MCF 10A (cell line): ENCODE results near the gene CLCF1. TPM values are rescaled to one million over a fixed set of nuclear protein-coding genes. Genes with fewer than 3 reads are reported as not detected.

Experiments used
- BruUV-seq: library from RNA; stranded (reverse); fragments of 400-500 nt; replicated peaks from 2 replicates; lab custom pipeline; 2021; lab: Mats Ljungman, UMichigan
- CTCF ChIA-PET: fragments of 300-600 bp; sonication (Branson Sonifier 250); formaldehyde crosslinking; extraction: SDS; loops from one replicate; lab custom pipeline; 2021; ENCODE audit warnings: antibody characterized with exemption, inconsistent platforms; lab: Yijun Ruan, JAX
- POLR2A ChIA-PET: fragments of 300-600, 350-650 bp; sonication (Branson Sonifier 250); formaldehyde crosslinking; extraction: SDS; loops from one replicate; lab custom pipeline; 2020; ENCODE audit warnings: antibody characterized with exemption, inconsistent platforms; lab: Yijun Ruan, JAX
- DNase-seq: peaks from one replicate; pipeline ENCODE4 v3.0.0-alpha.2; 2018; ENCODE audit not compliant: unreplicated experiment
- H3K27ac Mint-ChIP-seq: one replicate; pipeline ENCODE4 v1.8.0; 2022; ENCODE audit warnings: mild to moderate bottlenecking, low read depth, mixed read lengths; ENCODE audit not compliant: unreplicated experiment
- H3K27me3 Mint-ChIP-seq: one replicate; pipeline ENCODE4 v1.8.0; 2022; ENCODE audit warnings: mixed read lengths; ENCODE audit not compliant: insufficient read depth, unreplicated experiment
- H3K36me3 Mint-ChIP-seq: one replicate; pipeline ENCODE4 v1.8.0; 2022; ENCODE audit warnings: mild to moderate bottlenecking, moderate library complexity, mixed read lengths; ENCODE audit not compliant: insufficient read depth, unreplicated experiment
- H3K4me1 Mint-ChIP-seq: one replicate; pipeline ENCODE4 v1.8.0; 2022; ENCODE audit warnings: mixed read lengths; ENCODE audit not compliant: insufficient read depth, unreplicated experiment
- H3K4me3 Mint-ChIP-seq: one replicate; pipeline ENCODE4 v1.8.0; 2022; ENCODE audit warnings: mild to moderate bottlenecking, moderate library complexity, mixed read lengths; ENCODE audit not compliant: unreplicated experiment
- H3K9me3 Mint-ChIP-seq: one replicate; pipeline ENCODE4 v1.8.0; 2022; ENCODE audit warnings: mixed read lengths; ENCODE audit not compliant: unreplicated experiment
- intact Hi-C: fragments of 100-400 bp; cut with micrococcal nuclease; formaldehyde crosslinking; loops from 2 replicates; pipeline ENCODE4 v1.14.1; 2022
- total RNA-seq: library from RNA; stranded (reverse); gene quantifications from 2 replicates; pipeline ENCODE4 v1.2.3, GENCODE V29; 2022
- TF ChIP-seq, protein P1 (sequence below): fragments of 200-600 bp; IDR thresholded peaks from one replicate; pipeline ENCODE4 v1.8.0; 2022; ENCODE audit warnings: antibody characterized with exemption, mild to moderate bottlenecking; ENCODE audit not compliant: unreplicated experiment

The CLCF1 gene
- total RNA-seq, 1 experiment from 2014 or later, result 5.8 TPM

DNA sequence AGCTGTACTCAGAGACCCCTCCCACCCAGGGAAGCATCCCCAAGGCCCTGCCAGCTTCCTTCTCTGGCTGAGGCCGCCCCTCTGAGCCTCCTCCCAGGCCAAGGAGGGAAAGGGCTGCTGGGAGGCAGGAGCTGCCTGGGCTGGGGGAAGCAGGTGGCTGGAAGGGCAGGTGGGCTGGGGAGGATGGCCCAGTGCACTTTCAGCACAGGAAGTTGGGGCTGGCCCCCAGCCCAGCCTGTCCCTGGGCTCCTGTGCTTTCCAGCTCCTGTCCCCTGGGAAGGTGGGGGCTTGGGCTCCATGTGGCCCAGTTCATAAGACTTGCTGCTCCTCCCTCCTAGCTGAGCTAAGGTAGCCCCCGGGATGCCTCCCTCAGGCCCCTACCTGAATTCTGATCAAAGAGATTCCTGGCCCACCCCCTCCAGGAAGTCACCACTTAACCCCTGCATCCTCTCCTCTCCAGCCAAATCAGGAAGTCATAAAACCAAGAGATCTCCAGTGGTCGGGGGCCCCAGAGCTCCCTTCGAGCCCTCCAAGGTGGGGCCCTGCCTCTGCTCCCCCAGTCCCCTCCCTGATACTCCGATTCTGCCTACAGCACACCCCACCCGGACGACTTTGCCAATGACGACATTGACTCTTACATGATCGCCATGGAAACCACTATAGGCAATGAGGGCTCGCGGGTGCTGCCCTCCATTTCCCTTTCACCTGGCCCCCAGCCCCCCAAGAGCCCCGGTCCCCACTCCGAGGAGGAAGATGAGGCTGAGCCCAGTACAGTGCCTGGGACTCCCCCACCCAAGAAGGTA is 23.4 kb upstream of the CLCF1 start:
- CTCF ChIA-PET, result interaction anchor here (0.6 to 1.7 kb wide), 6 partner anchors 14 to 77 kb away, joined by 3 to 4 read pairs (median 4); partner anchors contain the start of gene CLCF1
- intact Hi-C loops, result no loop called here
- Mint-ChIP-seq H3K4me3 (no peak overlapping the region), H3K4me1 (peaks cover 10% of the 10 kb centered on the region), H3K27ac (no peak overlapping the region), H3K36me3 (peaks cover 47% of the 10 kb centered on the region), H3K9me3 (no peaks in the 10 kb centered on the region), H3K27me3 (no peaks in the 10 kb centered on the region)
- POLR2A ChIA-PET, result interaction anchor here (0.8 kb wide), 1 partner anchor 72 kb away, joined by 4 read pairs; no protein-coding TSS in a partner anchor
- TF ChIP-seq, protein P1, sequence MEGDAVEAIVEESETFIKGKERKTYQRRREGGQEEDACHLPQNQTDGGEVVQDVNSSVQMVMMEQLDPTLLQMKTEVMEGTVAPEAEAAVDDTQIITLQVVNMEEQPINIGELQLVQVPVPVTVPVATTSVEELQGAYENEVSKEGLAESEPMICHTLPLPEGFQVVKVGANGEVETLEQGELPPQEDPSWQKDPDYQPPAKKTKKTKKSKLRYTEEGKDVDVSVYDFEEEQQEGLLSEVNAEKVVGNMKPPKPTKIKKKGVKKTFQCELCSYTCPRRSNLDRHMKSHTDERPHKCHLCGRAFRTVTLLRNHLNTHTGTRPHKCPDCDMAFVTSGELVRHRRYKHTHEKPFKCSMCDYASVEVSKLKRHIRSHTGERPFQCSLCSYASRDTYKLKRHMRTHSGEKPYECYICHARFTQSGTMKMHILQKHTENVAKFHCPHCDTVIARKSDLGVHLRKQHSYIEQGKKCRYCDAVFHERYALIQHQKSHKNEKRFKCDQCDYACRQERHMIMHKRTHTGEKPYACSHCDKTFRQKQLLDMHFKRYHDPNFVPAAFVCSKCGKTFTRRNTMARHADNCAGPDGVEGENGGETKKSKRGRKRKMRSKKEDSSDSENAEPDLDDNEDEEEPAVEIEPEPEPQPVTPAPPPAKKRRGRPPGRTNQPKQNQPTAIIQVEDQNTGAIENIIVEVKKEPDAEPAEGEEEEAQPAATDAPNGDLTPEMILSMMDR, result no peak
- no peak for DNase-seq
- no TSS peak for BruUV-seq

DNA sequence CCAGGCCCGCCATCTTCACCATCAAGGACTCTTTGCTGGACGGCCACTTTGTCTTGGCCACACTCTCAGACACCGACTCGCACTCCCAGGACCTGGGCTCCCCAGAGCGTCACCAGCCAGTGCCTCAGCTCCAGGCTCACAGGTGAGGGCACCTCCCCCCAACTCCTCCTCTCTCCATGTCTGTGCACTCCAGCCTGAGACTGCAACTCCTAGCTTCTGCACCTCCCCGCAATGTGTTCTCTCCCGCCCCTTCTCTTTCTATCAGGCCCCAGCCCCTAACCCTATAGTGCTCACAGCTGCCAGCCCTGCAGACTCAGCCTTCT is 22.8 kb upstream of the CLCF1 start:
- Mint-ChIP-seq H3K27ac (no peak overlapping the region), H3K4me3 (no peak overlapping the region), H3K4me1 (peaks cover 10% of the 10 kb centered on the region), H3K36me3 (peaks cover 52% of the 10 kb centered on the region), H3K9me3 (no peaks in the 10 kb centered on the region), H3K27me3 (no peaks in the 10 kb centered on the region)
- DNase-seq, result no peak
- ChIA-PET POLR2A (interaction anchor here (0.8 kb wide), 1 partner anchor 72 kb away, joined by 4 read pairs; no protein-coding TSS in a partner anchor), CTCF (interaction anchor here (0.7 to 1.7 kb wide), 4 partner anchors 13 to 45 kb away, joined by 3 to 4 read pairs (median 4); no protein-coding TSS in a partner anchor)
- intact Hi-C loops, result no loop called here
- no TSS peak for BruUV-seq
- TF ChIP-seq, protein P1, result no peak

DNA sequence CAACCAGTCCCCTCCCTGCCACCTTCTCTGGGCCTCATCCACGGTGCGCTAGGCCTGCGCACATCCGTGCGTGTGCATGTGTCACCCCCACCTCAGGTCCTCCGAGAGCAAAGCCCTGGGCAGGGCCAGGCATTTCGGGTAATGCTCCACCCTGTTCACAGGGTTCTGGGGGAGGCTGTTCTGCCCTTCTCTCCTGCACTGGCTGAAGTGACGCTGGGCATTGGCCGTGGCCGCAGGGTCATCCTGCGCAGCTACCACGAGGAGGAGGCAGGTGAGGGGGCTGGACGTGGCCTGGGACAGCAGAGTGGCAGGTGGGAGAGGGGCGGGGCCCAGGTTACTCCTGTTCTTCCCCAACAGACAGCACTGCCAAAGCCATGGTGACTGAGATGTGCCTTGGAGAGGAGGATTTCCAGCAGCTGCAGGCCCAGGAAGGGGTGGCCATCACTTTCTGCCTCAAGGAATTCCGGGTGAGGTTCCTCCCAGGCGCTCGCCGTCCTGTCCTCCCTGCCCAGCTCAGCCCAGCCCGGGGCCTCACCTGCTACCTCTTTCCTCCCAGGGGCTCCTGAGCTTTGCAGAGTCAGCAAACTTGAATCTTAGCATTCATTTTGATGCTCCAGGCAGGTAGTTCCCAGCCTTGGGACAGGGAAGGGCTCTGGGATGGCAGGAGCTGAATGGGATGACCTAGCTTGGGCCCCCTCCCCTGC is 22.3 kb upstream of the CLCF1 start:
- DNase-seq, result no peak
- TF ChIP-seq, protein P1, result no peak
- BruUV-seq, result no TSS peak
- POLR2A ChIA-PET, result interaction anchor here (0.8 kb wide), 2 partner anchors 33 to 73 kb away, joined by 3 to 4 read pairs; partner anchors contain the start of gene RPS6KB2
- intact Hi-C loops, result no loop called here
- Mint-ChIP-seq H3K27me3 (no peaks in the 10 kb centered on the region), H3K4me1 (peaks cover 10% of the 10 kb centered on the region), H3K36me3 (peaks cover 51% of the 10 kb centered on the region), H3K9me3 (no peaks in the 10 kb centered on the region), H3K27ac (no peak overlapping the region), H3K4me3 (no peak overlapping the region)
- CTCF ChIA-PET, result interaction anchor here (0.9 to 1.7 kb wide), 3 partner anchors 13 to 39 kb away, joined by 4 read pairs; no protein-coding TSS in a partner anchor

DNA sequence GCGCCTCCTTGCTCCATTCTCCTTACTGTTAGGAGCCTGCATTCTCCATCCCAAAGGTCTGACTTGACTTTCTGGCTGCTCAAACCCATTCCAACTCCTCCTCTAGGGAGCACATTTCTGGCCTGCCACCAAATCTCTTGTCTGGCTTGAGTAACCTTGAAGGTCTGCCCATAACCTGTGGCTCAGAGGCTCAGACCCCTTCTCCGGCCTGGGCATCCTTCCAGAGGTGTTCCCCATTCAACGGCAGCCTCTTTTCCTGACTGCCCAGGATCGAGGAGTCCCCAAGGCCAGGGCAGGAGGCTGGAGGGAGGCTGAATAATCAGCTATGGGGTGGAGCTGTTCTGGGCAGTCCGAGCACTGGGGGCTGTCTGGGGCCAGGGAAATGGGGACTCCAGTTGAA is 20.6 kb upstream of the CLCF1 start:
- Mint-ChIP-seq H3K27ac (no peak overlapping the region), H3K4me3 (peak overlapping the region; percentile 35), H3K27me3 (no peaks in the 10 kb centered on the region), H3K36me3 (peaks cover 46% of the 10 kb centered on the region), H3K4me1 (peaks cover 15% of the 10 kb centered on the region), H3K9me3 (no peaks in the 10 kb centered on the region)
- no peak for DNase-seq
- intact Hi-C loops, result no loop called here
- POLR2A ChIA-PET, result interaction anchor here (0.6 kb wide), 1 partner anchor 26 kb away, joined by 3 read pairs; no protein-coding TSS in a partner anchor
- CTCF ChIA-PET, result no interaction called here
- TF ChIP-seq, protein P1, result no peak
- no TSS peak for BruUV-seq
